NCI-H1417 (cell line): Measurements from ENCODE around the gene CREG2.

ENCODE experiments used
- DNase-seq, 3 experiments: peaks; one replicate each; lab custom pipeline; 2025; lab: John Stamatoyannopoulos, UW

The CREG2 gene

GRCh38 chr2:101408925-101409324 is 21.6 kb upstream of the CREG2 start:
- no peak for DNase-seq

DNA sequence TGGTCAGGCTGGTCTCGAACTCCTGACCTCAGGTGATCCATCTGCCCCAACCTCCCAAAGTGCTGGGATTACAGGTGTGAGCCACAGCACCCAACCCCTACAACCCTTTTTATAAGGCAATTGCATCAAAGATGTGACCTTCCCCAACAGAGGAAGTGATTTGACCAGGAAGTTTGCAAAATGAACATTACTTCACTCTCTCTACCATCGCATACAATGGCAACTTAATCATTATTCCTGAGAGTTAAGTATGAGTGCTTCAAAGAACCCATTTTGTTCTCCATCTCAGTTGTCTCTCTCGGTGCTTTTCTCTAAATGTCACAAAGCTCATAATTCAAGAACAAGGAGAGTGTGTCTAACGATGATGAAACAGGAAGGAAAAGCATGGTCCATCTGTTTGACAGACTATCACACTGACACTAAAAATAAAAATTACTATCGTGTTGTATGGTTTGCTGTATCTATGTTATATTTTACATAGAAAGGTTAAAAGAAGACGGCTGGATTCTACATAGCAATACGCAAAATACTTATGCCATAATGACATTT is 18.1 kb upstream of the CREG2 start:
- no peak for DNase-seq

GRCh38 chr2:101403745-101404144 is 16.4 kb upstream of the CREG2 start:
- no peak for DNase-seq

GRCh38 chr2:101402630-101403029 is 15.3 kb upstream of the CREG2 start:
- DNase-seq: no peak

GRCh38 chr2:101401906-101402305 is 14.6 kb upstream of the CREG2 start:
- DNase-seq: no peak

GRCh38 chr2:101401326-101401665 is 14.0 kb upstream of the CREG2 start:
- DNase-seq: no peak

- DNase-seq: no peak
These were observed 13.4 kb upstream of the CREG2 start for GRCh38 chr2:101400506-101401325.

DNA sequence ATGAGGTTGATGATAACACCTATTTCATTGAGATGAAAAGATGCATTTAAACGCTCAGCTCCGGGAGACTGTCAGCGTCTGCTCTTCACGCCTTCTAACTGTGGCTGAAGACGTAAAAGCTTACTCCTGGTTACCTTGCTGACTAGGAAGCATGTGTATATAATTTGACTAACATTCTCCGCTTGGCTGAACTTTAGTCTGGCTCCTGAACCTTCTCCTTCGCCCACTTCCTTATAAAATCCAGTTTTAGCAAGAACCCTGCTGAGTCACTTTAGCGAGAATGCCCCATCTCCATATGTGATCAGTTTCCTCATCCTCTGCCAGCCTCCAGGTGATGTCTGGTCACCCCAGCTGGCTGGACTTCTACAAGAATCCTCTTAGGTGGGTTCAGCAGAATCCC is 12.7 kb upstream of the CREG2 start:
- no peak for DNase-seq

DNA sequence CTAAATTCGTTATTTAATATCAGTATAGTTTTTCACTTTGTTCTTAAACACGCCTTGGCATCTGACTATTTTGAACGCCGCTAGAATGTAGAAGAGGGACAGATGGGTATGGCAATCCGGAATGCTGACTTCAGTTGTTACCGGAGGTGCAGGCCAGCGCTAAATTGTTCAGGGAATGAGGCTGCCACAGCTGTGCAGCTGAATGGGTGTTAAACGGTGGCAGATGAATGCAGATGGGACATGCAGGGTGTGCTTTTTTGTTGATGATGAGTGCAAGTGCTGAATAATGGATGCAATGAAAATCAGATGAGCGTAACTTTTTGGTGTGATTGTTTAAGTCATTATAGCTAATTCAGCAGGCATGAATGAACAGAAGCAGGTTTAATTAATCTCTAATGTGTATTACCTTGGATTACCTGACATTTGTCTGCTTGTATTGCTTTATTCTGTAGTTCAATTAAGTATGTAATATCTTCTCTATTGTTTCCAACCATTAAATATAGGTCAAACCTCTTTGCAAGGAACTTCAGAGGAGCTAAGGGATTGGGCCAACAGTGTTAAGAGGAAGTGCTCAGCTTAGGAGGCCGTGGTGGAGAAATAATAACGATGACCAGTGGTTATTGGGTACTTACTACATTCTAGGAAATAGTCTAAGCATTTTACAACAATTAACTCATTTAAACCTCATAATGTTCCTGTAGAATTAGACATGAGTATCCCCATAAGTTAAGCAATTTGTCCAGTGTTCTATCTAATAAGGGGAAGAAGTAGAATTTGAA is 11.9 kb upstream of the CREG2 start:
- DNase-seq: no peak

GRCh38 chr2:101398116-101398821 is 11.0 kb upstream of the CREG2 start:
- DNase-seq: no peak

GRCh38 chr2:101396316-101396717 is 9.0 kb upstream of the CREG2 start:
- no peak for DNase-seq

DNA sequence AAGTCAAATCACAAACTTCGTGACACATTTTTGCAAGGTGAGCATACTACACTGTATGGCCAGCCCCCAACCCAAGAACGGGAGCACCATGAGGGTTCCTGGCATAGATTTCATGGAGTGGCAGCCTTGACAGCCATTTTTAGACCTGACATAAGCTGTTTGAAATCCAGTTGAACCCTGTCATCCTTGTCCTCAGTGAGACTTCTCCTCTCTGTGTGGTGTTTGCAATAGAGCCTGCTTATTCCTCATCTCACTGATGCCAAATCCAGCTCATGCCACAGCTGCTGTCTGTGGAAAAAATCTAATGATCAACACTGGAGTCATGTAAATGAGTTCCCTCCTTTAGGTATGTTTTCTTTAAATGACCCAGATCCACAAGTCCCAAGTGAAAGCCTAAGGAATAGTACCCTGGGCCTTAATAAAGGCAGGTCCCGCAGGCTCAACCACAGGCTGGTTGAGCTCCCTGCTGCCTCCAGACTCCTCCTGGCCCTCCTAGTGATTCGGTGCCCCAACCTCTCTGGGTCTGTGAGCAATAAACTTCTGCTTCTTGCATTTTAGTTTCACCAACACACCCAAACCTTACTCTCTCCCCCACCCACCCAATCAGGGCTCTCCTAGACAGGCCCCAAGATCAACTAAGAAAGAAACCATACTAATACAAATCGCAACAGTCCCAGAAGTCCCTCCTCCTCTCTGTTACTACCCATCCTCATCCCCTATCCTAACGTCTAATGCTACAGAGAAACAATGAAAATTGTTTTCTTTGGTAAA is 8.4 kb upstream of the CREG2 start:
- DNase-seq: no peak

GRCh38 chr2:101388232-101388631 is 929 bp upstream of the CREG2 start:
- no peak for DNase-seq

DNA sequence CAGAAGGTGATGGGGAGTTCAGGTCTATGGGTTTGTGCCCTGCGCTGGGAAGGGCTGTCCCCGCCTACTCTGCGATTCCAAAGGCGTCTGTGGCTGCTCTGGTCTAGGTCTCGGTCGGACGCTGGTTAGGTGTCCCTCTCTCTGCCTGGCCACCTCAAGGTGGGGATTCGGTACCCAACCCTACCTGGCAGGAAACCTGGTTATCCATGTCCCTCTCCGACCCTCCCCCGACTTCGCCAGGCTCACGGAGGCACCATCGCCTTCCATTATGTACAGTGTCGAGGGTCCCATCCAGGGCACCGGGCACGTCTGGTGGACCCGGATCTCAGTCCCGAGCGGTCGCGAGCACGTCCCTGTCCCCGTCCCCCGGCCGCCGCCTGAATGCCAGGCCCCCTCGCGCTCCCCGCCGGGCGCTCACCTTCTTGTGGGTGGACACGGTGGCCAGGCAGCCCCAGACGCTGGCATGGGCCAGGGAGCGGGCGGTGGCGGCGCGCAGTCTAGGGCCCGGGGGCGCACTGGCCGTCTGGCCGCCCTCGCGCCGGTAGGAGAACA is 628 bp downstream of the CREG2 start:
- DNase-seq: no peak

DNA sequence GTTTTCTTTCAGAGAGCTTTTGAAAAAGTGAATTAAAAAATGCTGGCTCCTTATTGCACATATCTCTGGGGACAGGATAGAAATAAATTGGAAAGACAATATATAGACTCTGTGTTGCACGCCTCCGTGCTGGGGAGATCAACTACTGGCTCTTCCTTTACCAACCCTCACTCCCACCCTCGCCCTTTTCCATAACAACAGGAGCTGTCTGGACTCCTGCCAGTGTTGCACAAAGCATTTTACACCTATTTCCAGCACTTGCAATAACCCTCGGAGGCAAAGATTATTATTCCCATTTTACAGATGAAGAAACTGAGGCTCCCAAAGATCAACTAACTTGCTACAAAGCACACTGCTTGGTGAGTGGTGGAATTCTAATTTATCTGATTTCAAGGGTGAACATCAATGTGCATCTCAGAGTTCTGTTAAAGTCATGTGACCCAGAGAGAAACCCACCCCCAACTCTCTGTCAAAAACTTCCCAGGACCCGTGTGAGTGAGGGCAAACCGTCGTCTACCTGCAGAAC is 4.2 kb downstream of the CREG2 start:
- DNase-seq: no peak

GRCh38 chr2:101382442-101382841 is 4.9 kb downstream of the CREG2 start:
- DNase-seq: no peak

- no peak for DNase-seq
These were observed 6.9 kb downstream of the CREG2 start for GRCh38 chr2:101380376-101380775.

GRCh38 chr2:101379091-101379490 is 8.2 kb downstream of the CREG2 start:
- DNase-seq: no peak

DNA sequence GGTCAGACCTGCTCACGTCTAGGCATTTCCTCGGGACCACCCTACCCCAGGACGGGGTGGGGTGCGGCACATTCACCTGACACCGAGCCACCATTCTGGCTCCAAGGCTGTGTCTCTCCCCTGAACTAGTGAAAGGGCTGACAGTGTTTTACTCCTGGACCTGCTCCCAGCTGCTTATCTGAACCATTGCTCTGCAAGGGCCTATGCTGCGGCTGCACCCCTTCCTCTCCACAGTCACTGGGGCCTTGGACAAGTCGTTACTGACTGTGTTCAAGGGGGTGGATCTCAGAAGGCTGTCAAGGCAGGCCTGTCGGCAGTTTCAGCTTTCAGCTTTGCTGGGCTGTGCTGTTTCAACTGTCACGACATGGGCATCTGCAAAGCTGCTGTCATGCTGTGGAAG is 11.7 kb downstream of the CREG2 start:
- DNase-seq: no peak

GRCh38 chr2:101374821-101375561 is 12.3 kb downstream of the CREG2 start:
- DNase-seq: no peak

DNA sequence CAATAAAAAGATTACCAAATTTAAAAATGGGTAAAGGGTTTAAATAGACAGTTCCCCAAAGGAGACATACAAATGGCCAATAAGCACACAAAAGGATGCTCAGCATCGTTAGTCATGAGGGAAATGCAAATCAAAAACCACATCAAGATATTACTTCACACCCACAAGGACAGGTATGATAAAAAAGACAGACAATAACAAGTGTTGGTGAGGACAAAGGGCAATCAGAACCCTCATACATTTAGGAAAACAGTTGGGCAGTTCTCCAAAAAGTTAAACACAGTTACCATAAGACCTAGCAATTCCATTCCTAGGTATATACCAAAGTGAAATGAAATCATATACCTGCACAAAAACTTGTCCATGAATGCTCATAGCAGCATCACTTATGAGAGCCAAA is 14.5 kb downstream of the CREG2 start:
- DNase-seq: no peak
